Measurements from ENCODE around the gene PPP1R11.

Gene PPP1R11

GRCh38 chr6:30041221-30041620, 25.8 kb upstream of the PPP1R11 start:
- H4K5ac ChIP-seq (ENCODE audit: low read length) = no peak overlapping the region
- no peak overlapping the region for H3K56ac ChIP-seq (ENCODE audit: low read length)
- H3K9ac ChIP-seq (ENCODE audit: low read length) = no peak overlapping the region
- H3K36me3 ChIP-seq (ENCODE audit: control insufficient read depth, insufficient read depth, low read length) = no peaks in the 10 kb centered on the region
- no peak overlapping the region for H3K4ac ChIP-seq (ENCODE audit: low read depth, low read length)
- H3K4me1 ChIP-seq (ENCODE audit: control insufficient read depth, low read depth, low read length) = no peaks in the 10 kb centered on the region
- no peak overlapping the region for H4K8ac ChIP-seq (ENCODE audit: low read depth, low read length)
- no peak overlapping the region for H2AK5ac ChIP-seq (ENCODE audit: low read length)
- no peak overlapping the region for H3K18ac ChIP-seq (ENCODE audit: low read length)
- H3K27me3 ChIP-seq (ENCODE audit: insufficient read depth, low read length, poor library complexity) = no peaks in the 10 kb centered on the region
- H3K79me2 ChIP-seq (ENCODE audit: control insufficient read depth, insufficient read depth, low read length) = no peaks in the 10 kb centered on the region
- H2BK15ac ChIP-seq (replicated peaks; ENCODE audit: low read depth) = no peak overlapping the region
- WGBS (ENCODE audit: extremely low coverage, insufficient coverage, low lambda C conversion rate) = no CpG with 5 or more reads among the region's 6 CpGs
- no peak for DNase-seq
- H3K27ac ChIP-seq (ENCODE audit: low read depth, low read length) = no peak overlapping the region
- H3K23ac ChIP-seq (ENCODE audit: low read length) = no peak overlapping the region
- no peak overlapping the region for H3K4me3 ChIP-seq (ENCODE audit: low read length)
- no peak overlapping the region for H2BK5ac ChIP-seq (ENCODE audit: low read length)
- H2BK120ac ChIP-seq (ENCODE audit: low read depth, low read length) = no peak overlapping the region
- no peak overlapping the region for H3K4me2 ChIP-seq (ENCODE audit: low read length)
- no peaks in the 10 kb centered on the region for H3K79me1 ChIP-seq (ENCODE audit: low read length)

- H3K79me1 ChIP-seq (ENCODE audit: low read length) = no peaks in the 10 kb centered on the region
- no peak overlapping the region for H3K27ac ChIP-seq (ENCODE audit: low read depth, low read length)
- H3K56ac ChIP-seq (ENCODE audit: low read length) = no peak overlapping the region
- H2BK5ac ChIP-seq (ENCODE audit: low read length) = no peak overlapping the region
- no peaks in the 10 kb centered on the region for H3K79me2 ChIP-seq (ENCODE audit: control insufficient read depth, insufficient read depth, low read length)
- H4K5ac ChIP-seq (ENCODE audit: low read length) = no peak overlapping the region
- H2BK15ac ChIP-seq (replicated peaks; ENCODE audit: low read depth) = no peak overlapping the region
- no CpG with 5 or more reads among the region's 4 CpGs for WGBS (ENCODE audit: extremely low coverage, insufficient coverage, low lambda C conversion rate)
- no peak overlapping the region for H3K18ac ChIP-seq (ENCODE audit: low read length)
- no peak overlapping the region for H4K8ac ChIP-seq (ENCODE audit: low read depth, low read length)
- no peak overlapping the region for H2AK5ac ChIP-seq (ENCODE audit: low read length)
- H2BK120ac ChIP-seq (ENCODE audit: low read depth, low read length) = no peak overlapping the region
- H3K27me3 ChIP-seq (ENCODE audit: insufficient read depth, low read length, poor library complexity) = no peaks in the 10 kb centered on the region
- H3K36me3 ChIP-seq (ENCODE audit: control insufficient read depth, insufficient read depth, low read length) = no peaks in the 10 kb centered on the region
- no peak overlapping the region for H3K23ac ChIP-seq (ENCODE audit: low read length)
- peak; percentile 34 for DNase-seq
- H3K4me1 ChIP-seq (ENCODE audit: control insufficient read depth, low read depth, low read length) = no peaks in the 10 kb centered on the region
- no peak overlapping the region for H3K4me2 ChIP-seq (ENCODE audit: low read length)
- H3K4ac ChIP-seq (ENCODE audit: low read depth, low read length) = no peak overlapping the region
- no peak overlapping the region for H3K4me3 ChIP-seq (ENCODE audit: low read length)
- H3K9ac ChIP-seq (ENCODE audit: low read length) = no peak overlapping the region
These were observed 25.2 kb upstream of the PPP1R11 start for GRCh38 chr6:30041821-30042220.

- no peak overlapping the region for H2BK5ac ChIP-seq (ENCODE audit: low read length)
- no peak overlapping the region for H3K4me2 ChIP-seq (ENCODE audit: low read length)
- no peaks in the 10 kb centered on the region for H3K27me3 ChIP-seq (ENCODE audit: insufficient read depth, low read length, poor library complexity)
- H3K9ac ChIP-seq (ENCODE audit: low read length) = no peak overlapping the region
- H3K4me3 ChIP-seq (ENCODE audit: low read length) = no peak overlapping the region
- H3K18ac ChIP-seq (ENCODE audit: low read length) = no peak overlapping the region
- no peak overlapping the region for H4K8ac ChIP-seq (ENCODE audit: low read depth, low read length)
- H3K79me1 ChIP-seq (ENCODE audit: low read length) = no peaks in the 10 kb centered on the region
- no peak overlapping the region for H4K5ac ChIP-seq (ENCODE audit: low read length)
- H3K56ac ChIP-seq (ENCODE audit: low read length) = no peak overlapping the region
- H3K4me1 ChIP-seq (ENCODE audit: control insufficient read depth, low read depth, low read length) = no peaks in the 10 kb centered on the region
- WGBS (ENCODE audit: extremely low coverage, insufficient coverage, low lambda C conversion rate) = no CpG with 5 or more reads among the region's 1 CpG
- no peak overlapping the region for H2BK15ac ChIP-seq (replicated peaks; ENCODE audit: low read depth)
- H3K27ac ChIP-seq (ENCODE audit: low read depth, low read length) = no peak overlapping the region
- no peak overlapping the region for H3K23ac ChIP-seq (ENCODE audit: low read length)
- no peaks in the 10 kb centered on the region for H3K36me3 ChIP-seq (ENCODE audit: control insufficient read depth, insufficient read depth, low read length)
- H2BK120ac ChIP-seq (ENCODE audit: low read depth, low read length) = no peak overlapping the region
- H2AK5ac ChIP-seq (ENCODE audit: low read length) = no peak overlapping the region
- H3K4ac ChIP-seq (ENCODE audit: low read depth, low read length) = no peak overlapping the region
- no peak for DNase-seq
- no peaks in the 10 kb centered on the region for H3K79me2 ChIP-seq (ENCODE audit: control insufficient read depth, insufficient read depth, low read length)
These were observed 24.5 kb upstream of the PPP1R11 start for GRCh38 chr6:30042476-30042875.

- H2BK5ac ChIP-seq (ENCODE audit: low read length) = no peak overlapping the region
- no peak overlapping the region for H3K27ac ChIP-seq (ENCODE audit: low read depth, low read length)
- no peaks in the 10 kb centered on the region for H3K36me3 ChIP-seq (ENCODE audit: control insufficient read depth, insufficient read depth, low read length)
- H3K4me2 ChIP-seq (ENCODE audit: low read length) = no peak overlapping the region
- no peaks in the 10 kb centered on the region for H3K4me1 ChIP-seq (ENCODE audit: control insufficient read depth, low read depth, low read length)
- no CpG with 5 or more reads among the region's 1 CpG for WGBS (ENCODE audit: extremely low coverage, insufficient coverage, low lambda C conversion rate)
- DNase-seq = no peak
- no peaks in the 10 kb centered on the region for H3K27me3 ChIP-seq (ENCODE audit: insufficient read depth, low read length, poor library complexity)
- H3K4ac ChIP-seq (ENCODE audit: low read depth, low read length) = no peak overlapping the region
- H3K18ac ChIP-seq (ENCODE audit: low read length) = no peak overlapping the region
- H4K8ac ChIP-seq (ENCODE audit: low read depth, low read length) = no peak overlapping the region
- no peak overlapping the region for H2BK15ac ChIP-seq (replicated peaks; ENCODE audit: low read depth)
- no peak overlapping the region for H3K56ac ChIP-seq (ENCODE audit: low read length)
- H2BK120ac ChIP-seq (ENCODE audit: low read depth, low read length) = no peak overlapping the region
- no peaks in the 10 kb centered on the region for H3K79me1 ChIP-seq (ENCODE audit: low read length)
- H3K79me2 ChIP-seq (ENCODE audit: control insufficient read depth, insufficient read depth, low read length) = no peaks in the 10 kb centered on the region
- no peak overlapping the region for H4K5ac ChIP-seq (ENCODE audit: low read length)
- no peak overlapping the region for H3K23ac ChIP-seq (ENCODE audit: low read length)
- no peak overlapping the region for H2AK5ac ChIP-seq (ENCODE audit: low read length)
- H3K4me3 ChIP-seq (ENCODE audit: low read length) = no peak overlapping the region
- H3K9ac ChIP-seq (ENCODE audit: low read length) = no peak overlapping the region
These were observed 24.1 kb upstream of the PPP1R11 start for GRCh38 chr6:30042914-30043313.

- H3K79me2 ChIP-seq (ENCODE audit: control insufficient read depth, insufficient read depth, low read length) = no peaks in the 10 kb centered on the region
- no peak overlapping the region for H3K18ac ChIP-seq (ENCODE audit: low read length)
- H3K4me3 ChIP-seq (ENCODE audit: low read length) = no peak overlapping the region
- no peaks in the 10 kb centered on the region for H3K36me3 ChIP-seq (ENCODE audit: control insufficient read depth, insufficient read depth, low read length)
- H3K27me3 ChIP-seq (ENCODE audit: insufficient read depth, low read length, poor library complexity) = no peaks in the 10 kb centered on the region
- H2BK15ac ChIP-seq (replicated peaks; ENCODE audit: low read depth) = no peak overlapping the region
- no peak overlapping the region for H4K5ac ChIP-seq (ENCODE audit: low read length)
- H3K9ac ChIP-seq (ENCODE audit: low read length) = no peak overlapping the region
- H3K56ac ChIP-seq (ENCODE audit: low read length) = no peak overlapping the region
- WGBS (ENCODE audit: extremely low coverage, insufficient coverage, low lambda C conversion rate) = no CpG with 5 or more reads among the region's 2 CpGs
- no peak overlapping the region for H3K4me2 ChIP-seq (ENCODE audit: low read length)
- DNase-seq = no peak
- H4K8ac ChIP-seq (ENCODE audit: low read depth, low read length) = no peak overlapping the region
- no peak overlapping the region for H2BK5ac ChIP-seq (ENCODE audit: low read length)
- no peak overlapping the region for H3K23ac ChIP-seq (ENCODE audit: low read length)
- no peak overlapping the region for H2AK5ac ChIP-seq (ENCODE audit: low read length)
- H2BK120ac ChIP-seq (ENCODE audit: low read depth, low read length) = no peak overlapping the region
- no peak overlapping the region for H3K4ac ChIP-seq (ENCODE audit: low read depth, low read length)
- H3K4me1 ChIP-seq (ENCODE audit: control insufficient read depth, low read depth, low read length) = no peaks in the 10 kb centered on the region
- H3K79me1 ChIP-seq (ENCODE audit: low read length) = no peaks in the 10 kb centered on the region
- H3K27ac ChIP-seq (ENCODE audit: low read depth, low read length) = no peak overlapping the region
These were observed 23.3 kb upstream of the PPP1R11 start for GRCh38 chr6:30043744-30044143.

GRCh38 chr6:30044630-30045029, 22.4 kb upstream of the PPP1R11 start:
- Histone ChIP-seq H3K27ac (ENCODE audit: low read depth, low read length) (no peak overlapping the region), H2BK120ac (ENCODE audit: low read depth, low read length) (no peak overlapping the region)
- WGBS (ENCODE audit: extremely low coverage, insufficient coverage, low lambda C conversion rate) = no CpG with 5 or more reads among the region's 2 CpGs

More at GRCh38 chr6:30044630-30045029, 22.4 kb upstream of the PPP1R11 start:
- no peaks in the 10 kb centered on the region for H3K79me1 ChIP-seq (ENCODE audit: low read length)
- no peak overlapping the region for H3K23ac ChIP-seq (ENCODE audit: low read length)
- H3K79me2 ChIP-seq (ENCODE audit: control insufficient read depth, insufficient read depth, low read length) = no peaks in the 10 kb centered on the region
- H3K4me1 ChIP-seq (ENCODE audit: control insufficient read depth, low read depth, low read length) = no peaks in the 10 kb centered on the region
- no peak overlapping the region for H3K4me3 ChIP-seq (ENCODE audit: low read length)
- H3K4me2 ChIP-seq (ENCODE audit: low read length) = no peak overlapping the region
- no peak overlapping the region for H2BK5ac ChIP-seq (ENCODE audit: low read length)
- no peaks in the 10 kb centered on the region for H3K27me3 ChIP-seq (ENCODE audit: insufficient read depth, low read length, poor library complexity)
- H3K36me3 ChIP-seq (ENCODE audit: control insufficient read depth, insufficient read depth, low read length) = no peaks in the 10 kb centered on the region
- no peak overlapping the region for H4K8ac ChIP-seq (ENCODE audit: low read depth, low read length)
- no peak overlapping the region for H2AK5ac ChIP-seq (ENCODE audit: low read length)
- H3K18ac ChIP-seq (ENCODE audit: low read length) = no peak overlapping the region
- no peak overlapping the region for H2BK15ac ChIP-seq (replicated peaks; ENCODE audit: low read depth)
- H3K9ac ChIP-seq (ENCODE audit: low read length) = no peak overlapping the region
- no peak overlapping the region for H3K56ac ChIP-seq (ENCODE audit: low read length)
- no peak for DNase-seq
- H4K5ac ChIP-seq (ENCODE audit: low read length) = no peak overlapping the region
- no peak overlapping the region for H3K4ac ChIP-seq (ENCODE audit: low read depth, low read length)
